Amniotic stem cell (primary cell): ENCODE measurements around the gene OR10K2.
"Not testable (repeated sequence)": the region's sequence is repeated elsewhere in the genome, so short reads cannot be mapped to it uniquely, and the experiment has no call there.

Experiments used
- DNase-seq: peaks from one replicate; lab custom pipeline; 2025; lab: John Stamatoyannopoulos, UW

Gene OR10K2, protein sequence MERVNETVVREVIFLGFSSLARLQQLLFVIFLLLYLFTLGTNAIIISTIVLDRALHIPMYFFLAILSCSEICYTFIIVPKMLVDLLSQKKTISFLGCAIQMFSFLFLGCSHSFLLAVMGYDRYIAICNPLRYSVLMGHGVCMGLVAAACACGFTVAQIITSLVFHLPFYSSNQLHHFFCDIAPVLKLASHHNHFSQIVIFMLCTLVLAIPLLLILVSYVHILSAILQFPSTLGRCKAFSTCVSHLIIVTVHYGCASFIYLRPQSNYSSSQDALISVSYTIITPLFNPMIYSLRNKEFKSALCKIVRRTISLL

DNA sequence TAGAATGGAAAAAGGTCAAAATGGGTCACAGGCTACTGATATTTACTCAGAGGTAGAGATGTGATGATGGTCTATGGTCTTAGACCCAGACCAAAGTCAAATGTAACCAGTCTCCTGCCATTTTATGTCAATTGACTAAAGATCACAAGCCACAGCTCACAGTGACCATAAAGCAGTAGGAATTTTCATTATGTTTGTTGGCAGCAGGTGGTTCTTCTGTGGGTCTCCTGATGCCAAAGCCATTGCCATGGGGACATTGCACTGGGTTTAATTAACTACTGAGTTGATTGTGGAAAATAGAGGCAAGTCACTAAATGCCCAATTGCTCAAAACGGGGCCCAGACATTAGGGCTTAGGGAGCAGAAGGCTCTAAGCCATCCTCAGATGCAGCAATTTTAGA lies at the start of gene OR10K2:
OR10K2 (minus strand) TSS at position 101 of the 400 bp plus-strand sequence. CDS start 5,371 bp downstream, outside the sequence.
- DNase-seq = no peak

DNA sequence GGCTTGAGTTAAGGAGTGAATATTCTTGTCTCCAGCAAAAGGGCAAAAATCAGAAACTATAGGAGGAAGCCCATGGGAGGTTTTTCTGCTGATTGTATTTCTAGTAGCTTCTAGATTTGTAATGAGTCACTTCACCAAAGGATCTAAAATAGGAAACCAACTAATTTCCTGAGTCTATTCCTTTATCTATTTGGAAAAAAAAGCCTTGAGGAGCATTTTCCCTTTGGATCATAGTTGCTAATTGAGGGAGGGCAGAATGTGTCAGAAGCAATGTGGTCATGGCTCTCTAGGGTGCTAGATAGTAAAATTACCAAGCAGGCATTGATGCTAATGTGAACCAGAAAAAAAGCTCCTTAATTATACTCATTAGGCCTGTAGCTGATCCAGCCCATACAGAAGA lies 45.9 kb upstream of the OR10K2 start, which contains the start of gene OR10R2:
OR10R2 (plus strand) TSS at position 301 of the 400 bp plus-strand sequence. CDS start 106 bp downstream, outside the sequence.
- no peak for DNase-seq

DNA sequence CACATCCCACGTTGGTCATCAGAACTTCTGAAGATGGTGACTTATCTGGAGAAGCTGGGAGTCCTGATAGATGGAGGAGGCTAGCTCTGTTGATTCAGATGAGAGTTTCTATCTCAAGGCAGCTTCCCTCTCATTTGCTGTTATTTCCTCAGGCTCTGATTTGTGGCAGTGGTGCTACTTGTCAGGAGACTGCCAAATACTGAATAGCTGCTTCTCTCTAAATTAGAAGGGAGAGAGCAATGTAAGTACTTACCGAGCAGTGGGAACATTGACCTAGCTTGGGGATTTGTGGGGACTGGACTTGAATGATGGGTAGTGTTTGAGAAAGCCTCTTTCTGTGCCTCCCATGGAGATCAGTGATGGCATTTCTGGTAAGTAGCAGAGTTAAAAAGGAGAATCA lies 35.5 kb upstream of the OR10K2 start, which contains the start of gene OR10K1:
OR10K1 (plus strand) TSS at position 301 of the 400 bp plus-strand sequence. CDS start 3,728 bp downstream, outside the sequence.
- no peak for DNase-seq

DNA sequence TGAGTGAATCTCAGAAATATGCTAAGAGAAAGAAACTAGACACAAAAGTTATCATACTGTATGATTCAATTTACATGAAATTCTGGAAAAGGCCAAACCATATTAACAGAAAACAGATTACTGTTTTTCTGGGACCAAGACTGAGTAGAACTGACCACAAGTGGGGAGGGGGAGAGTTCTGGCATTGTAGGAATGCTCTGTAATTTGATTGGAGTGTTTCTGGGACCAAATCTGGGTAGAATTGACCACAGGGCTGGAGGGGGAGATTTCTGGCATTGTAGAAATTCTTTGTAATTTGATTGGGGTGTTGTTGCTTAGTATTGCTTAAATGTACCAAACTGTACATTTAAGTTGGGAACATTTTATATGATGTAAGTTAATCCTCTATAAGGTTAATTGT lies 32.2 kb upstream of the OR10K2 start:
- no peak for DNase-seq

DNA sequence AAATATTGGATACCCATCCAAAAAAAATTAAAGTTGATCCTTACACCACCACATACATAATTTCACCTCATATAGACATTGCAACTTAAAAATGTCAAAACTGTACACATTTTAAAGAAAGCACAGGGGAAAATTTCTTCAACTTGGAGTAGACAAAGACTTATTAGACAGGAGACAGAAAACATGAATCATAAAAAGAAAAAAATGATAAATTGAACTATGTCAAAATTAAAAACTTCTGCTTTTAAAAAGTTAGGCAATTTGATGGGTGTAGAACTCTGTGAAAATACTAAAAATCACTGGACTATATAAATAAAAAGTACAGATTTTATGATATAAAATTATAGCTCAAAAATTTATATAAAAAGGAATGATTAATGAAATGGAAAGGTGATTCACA lies 31.2 kb upstream of the OR10K2 start:
- DNase-seq = no peak

DNA sequence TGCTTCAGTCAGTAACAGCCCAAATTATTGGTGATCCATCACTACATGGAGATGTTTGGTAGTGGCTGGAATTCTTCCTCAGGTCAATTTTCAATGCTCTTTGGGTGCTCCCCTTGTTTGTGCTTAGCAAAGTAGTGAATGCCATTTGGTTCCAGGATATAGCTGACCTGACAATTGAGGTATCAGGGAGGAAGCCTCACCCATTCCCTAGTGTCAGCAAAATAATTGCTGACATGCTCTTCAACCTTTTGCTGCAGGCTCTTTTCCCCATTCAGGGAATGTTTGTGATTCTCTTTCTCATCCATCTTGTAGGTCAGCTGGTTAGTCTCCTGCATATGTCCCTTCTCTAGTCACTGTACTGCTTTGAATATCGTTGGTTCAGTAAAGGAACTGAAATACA lies 28.5 kb upstream of the OR10K2 start:
- DNase-seq = no peak

DNA sequence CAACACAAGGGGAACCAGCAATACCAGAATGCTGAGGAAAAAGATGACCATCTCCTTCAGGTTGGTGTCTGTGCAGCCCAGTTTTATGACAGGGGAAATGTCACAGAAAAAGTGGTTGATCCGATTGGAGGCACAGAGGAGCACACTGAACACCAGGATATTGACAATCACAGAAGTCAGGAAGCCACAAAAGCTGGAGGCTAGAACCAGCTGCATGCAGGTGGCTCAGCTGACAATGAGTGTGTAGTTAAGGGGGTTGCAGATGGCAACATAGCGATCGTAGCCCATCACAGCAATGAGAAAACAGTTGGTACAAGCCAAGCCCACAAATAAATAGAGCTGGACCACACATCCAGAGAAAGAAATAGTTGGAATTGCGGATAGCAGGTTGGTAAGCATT lies 19.3 kb upstream of the OR10K2 start:
- no peak for DNase-seq

DNA sequence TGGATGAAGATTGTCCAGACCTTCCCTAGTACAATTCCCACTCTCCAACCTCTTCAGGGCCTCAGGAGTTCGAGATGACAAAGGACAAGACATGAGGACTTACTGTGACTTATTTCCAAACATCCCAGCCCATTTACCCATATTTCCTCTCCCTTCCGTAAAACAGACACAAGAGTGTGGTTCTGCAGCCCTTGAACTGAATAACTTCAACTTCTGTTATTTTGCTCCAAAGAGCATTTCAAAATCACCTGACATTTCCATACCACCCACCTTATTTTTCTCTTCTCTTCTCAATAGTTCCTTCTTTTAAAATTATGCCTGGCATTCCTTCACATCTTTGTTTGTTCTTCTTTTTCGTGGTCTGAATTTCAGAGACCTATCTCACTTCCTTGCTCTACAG lies 8.7 kb upstream of the OR10K2 start:
- DNase-seq = no peak

DNA sequence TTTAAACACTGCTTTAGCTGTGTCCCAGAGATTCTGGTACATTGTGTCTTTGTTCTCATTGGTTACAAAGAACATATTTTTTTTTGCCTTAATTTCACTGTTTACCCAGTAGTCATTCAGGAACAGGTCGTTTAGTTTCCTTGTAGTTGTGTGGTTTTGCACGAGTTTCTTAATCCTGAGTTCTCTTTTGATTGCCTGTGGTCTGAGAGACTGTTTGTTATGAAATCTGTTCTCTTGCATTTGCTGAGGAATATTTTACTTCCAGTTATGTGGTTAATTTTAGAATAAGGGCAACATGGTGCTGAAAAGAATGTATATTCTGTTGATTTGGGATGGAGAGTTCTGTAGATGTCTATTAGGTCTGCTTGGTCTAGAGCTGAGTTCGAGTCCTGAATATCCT lies 4.1 kb upstream of the OR10K2 start:
- DNase-seq = not testable (repeated sequence)

DNA sequence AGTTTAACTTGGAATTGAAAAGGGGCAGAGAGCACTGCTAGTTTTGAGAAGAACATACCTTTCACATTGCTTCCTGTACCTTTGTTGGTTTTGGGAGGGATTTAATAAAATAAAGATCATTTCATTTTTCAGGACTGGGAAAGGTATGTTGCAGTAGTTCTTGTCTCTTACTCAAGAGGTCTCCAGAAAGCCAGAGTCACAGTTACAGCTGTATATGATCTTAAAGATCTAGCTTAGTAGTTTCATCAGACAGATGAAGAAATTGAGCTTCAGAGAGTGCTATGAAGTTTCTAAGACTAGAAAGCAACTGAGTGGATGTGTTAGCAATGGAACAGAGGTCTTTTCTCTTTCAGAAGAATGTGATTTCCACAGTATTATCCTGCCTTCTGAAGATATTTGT lies 1.0 kb downstream of the OR10K2 start:
- no peak for DNase-seq

DNA sequence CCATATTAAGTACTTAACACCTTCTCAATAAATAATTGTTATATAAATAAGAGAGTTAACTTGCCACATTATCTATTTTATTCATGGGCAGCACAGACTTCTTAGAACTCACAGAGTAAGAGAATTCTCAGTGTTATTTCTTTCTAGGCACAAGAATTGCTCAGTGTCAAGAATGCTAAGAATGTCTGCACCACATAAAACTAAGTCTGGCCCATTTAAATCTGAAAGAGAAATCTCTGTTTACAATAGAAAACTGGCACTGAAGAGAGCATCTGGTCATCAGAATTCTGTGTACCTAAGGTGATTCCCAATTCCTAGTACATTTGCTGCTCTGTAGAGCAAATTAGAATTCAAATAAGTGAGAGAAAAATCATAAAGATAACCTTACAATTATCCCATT lies 3.8 kb downstream of the OR10K2 start:
- DNase-seq = no peak

DNA sequence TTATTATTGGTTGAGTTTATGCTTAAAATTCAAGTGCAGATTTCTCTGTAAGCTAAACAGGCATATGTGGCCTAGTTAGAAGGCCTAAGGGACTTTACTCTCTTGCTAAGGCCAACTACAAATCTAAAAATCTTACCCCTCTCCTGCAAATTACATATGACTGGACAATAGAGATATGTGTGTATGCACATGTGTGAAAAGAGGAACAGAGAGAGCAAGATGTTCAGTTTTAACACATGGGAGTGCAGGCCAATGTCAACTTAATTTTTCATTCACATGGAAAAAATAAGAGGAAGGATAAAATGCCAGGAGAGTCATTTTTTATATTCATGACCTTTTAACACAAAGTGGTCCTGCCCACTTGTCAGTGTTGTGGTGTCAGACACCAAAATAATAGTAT lies 8.5 kb downstream of the OR10K2 start:
- DNase-seq = no peak

DNA sequence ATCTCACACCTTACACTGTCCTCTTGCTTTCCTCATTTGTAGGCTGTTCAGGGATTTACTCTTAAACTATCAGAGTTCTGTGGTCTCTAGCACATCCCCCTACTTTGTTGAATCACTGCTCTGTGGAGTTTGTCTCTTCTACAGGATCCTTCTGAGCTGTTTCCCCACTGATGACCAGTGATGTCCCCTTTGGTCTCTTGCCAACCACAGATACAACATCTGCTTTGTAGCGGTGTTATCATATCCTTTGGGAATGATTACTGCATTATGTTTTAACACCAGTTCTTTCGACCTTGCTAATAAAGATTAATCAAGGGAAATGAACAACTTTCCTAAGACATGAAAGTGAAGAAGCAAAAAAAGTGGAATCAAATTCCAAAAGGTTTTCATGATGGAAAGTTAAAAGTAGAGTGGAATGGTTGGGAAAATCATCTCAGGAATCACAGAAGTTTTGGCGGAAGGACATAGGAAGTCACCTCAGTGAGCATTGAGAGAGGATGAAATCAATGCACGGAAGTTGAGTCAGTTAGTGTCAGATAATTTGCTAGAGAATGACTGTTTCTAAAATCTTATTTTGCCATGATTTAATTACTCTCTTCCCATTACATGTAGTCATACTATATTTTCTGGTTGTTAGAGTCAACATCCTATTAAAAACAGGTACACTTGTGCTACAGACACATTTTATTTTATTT lies 11.2 kb downstream of the OR10K2 start:
- no peak for DNase-seq

DNA sequence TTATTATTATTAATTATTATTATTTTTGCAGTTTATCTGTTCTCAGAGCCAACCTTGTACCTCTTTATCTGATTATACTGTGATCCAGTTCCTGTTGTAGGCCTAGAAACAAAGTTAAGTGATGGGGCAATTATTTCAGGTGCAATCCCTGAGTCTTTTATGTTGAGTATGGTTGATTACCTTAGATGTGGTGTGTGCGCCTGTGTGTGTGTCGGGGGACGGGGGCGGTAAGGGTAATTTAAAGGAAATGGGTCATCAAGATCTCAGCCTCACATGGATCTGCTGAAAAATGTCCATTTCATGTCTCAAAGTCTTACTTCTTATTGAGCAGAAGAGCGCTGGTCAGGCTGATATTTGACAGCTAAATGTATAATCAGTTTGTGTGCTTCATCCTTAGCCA lies 18.9 kb downstream of the OR10K2 start:
- DNase-seq = no peak

DNA sequence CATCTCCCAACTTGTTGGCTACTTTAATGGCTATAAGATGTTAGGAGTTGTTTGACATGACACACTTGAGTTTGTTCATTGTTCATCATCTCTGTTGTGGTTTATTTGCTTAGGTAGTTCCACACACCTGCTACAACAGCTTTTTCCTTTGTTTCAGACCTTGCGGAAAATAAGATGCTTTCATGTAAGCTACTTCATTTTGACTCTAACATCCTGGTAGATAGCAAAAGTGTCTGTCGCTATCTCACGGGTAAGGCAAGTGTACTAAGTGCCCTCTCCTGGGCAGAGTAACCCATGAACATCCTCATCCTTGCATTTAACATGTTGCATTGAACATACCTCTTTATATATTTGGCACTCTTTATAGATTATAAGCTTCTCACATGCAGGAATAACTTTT lies 25.2 kb downstream of the OR10K2 start:
- no peak for DNase-seq

DNA sequence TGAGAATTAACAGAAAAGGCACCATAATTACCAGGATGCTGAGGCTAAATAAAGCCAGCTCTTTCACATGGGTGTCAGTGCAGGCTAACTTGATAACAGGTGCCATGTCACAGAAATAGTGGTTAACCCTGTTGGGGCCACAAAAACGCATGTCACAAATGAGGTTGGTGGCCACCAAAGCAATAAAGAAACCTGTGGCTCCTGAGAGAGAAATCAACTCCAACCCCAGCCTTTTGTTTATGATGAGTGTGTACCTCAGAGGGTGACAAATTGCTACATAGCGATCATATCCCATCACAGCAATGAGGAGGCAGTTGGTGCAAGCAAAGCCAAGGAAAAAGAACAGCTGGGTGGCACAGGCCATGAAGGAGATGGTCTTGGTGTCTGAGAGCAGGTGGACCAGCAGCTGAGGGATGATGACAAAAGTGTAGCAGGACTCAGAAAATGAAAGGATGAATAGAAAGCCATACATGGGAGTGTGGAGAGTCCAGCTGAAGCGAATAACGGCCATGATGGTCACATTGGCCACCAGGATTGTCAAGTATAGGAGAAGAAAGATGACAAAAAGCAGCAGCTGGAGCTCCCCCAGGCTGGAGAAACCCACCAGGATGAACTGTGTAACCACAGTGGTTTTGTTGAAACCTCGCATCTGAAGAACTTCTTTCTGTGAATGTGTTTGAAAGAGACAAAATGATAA lies 27.1 kb downstream of the OR10K2 start, which contains the start of gene OR10T2:
OR10T2 (minus strand) TSS at position 649 of the 697 bp plus-strand sequence; CDS start at position 649, 0 bp downstream.
- DNase-seq = no peak

DNA sequence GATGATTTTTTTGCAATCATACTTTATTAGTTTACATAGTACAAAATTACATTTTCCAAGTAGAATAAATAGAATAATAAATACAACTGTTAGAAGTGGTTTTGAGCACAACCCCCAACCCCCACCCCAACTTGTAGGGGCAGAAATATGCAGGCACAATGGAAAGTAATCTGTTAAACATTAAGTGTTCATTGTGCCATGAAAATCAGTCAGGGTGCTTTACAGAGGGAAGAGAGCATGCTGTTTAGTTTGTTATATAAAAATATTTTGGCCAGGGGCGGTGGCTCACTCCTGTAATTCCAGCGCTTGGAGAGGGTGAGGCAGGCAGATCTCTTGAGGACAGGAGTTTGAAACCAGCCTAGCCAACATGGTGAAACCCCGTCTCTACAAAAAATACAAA lies 29.4 kb downstream of the OR10K2 start:
- DNase-seq = no peak

DNA sequence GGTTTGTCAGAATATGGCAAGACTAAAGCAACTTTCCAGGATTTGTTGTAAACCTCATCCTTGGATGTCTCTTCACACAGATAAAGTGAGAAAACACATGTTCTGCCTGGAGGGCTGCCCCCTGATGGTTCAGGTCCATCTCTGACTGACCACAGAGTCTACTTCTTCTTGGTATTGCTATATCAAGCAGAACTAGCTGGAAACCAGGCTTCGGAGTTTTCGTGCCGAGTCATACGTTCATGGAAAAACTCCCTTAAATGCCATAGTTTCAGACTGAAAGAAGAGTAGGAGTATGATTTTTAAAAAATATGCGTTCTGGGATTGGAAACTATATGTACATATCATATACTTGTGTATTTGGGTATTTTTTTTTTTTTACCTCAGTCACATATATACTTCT lies 32.6 kb downstream of the OR10K2 start:
- no peak for DNase-seq

DNA sequence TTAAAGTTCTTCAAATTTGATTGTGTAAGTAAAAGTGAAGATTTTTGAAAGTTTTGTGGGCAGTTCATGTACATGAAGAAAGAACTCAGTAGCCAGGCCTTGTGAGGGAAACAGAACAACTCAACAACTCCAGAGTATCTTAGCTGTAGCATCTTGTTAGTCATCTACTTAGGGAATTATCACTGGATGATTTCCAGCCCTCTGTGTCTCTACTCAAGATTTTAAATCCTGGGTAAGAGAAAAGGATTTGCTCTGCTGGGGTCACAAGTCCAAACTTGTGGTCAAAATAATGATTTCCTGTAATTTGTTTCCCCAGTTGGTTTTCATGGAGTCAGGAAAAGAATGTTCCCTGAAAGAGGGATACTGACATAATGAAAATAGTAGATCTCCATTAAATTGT lies 34.9 kb downstream of the OR10K2 start:
- no peak for DNase-seq

DNA sequence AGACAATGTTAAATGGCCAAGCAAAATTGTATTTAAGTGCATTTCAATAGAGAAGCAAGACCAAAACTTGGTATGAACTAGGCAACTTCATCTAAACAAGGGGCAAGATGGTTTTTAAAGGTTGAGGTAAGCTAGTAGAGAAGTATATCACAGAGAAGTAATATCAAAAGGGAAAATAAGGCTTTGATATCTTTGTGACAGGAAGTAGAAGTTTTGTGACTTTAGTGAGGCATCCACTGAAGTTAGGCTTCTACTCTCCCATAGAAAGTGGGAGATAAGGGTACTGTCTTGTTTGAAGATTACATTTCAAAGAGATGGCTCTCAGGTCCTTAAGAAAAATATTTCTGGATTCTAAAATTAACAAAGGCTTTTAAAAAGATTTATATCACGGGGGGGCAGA lies 35.7 kb downstream of the OR10K2 start:
- no peak for DNase-seq

DNA sequence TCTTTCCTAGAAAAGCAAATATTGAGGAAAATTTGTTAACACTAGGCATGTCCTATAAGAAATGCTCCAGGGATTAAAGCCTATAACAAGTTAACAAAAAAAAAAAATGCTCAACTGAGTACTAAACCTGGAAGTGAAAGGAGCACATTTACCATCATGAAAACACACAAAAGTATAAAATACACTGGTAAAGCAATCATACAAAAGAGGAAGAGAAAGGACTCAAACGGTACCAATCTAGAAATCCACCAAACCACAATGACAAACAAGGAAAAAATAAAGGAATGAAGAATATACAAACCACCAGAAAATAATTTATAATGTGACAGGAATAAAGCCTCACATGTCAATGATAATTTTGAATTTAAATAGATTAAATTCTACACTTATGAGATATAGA lies 51.2 kb downstream of the OR10K2 start:
- no peak for DNase-seq

DNA sequence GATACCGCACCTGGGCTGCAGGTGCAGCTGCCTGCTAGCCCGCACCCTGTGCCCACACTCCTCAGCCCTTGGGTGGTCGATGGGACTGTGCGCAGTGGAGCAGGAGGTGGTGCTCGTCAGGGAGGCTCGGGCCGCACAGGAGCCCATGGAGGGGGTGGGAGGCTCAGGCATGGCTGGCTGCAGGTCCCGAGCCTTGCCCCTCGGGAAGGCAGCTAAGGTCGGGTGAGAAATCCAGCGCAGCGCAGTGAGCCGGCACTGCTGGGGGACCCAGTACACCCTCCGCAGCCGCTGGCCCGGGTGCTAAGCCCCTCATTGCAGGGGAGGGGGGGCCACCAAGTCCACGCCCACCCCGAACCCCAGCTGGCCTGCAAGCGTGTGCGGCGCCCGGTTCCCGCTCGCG lies 51.9 kb downstream of the OR10K2 start:
- DNase-seq = not testable (repeated sequence)
